Thyroid gland (tissue), 4 donors: ENCODE results near the gene TMEM81. TPM values are rescaled to one million over a fixed set of nuclear protein-coding genes. Genes with fewer than 3 reads are reported as not detected.

Experiments
- DNase-seq, 2 donors: peaks; one replicate each; pipeline ENCODE4 v3.0.0-alpha.2; 2019
- H3K27ac ChIP-seq, 3 donors: fragments of 200-600 bp; sonication (generic); 1 replicate in 2 of 3; 2 replicates in 1 of 3; pipeline ENCODE4 v1.5.1; 2016 to 2019; ENCODE audit warnings: mild to moderate bottlenecking in 1 of 3, moderate library complexity in 1 of 3
- H3K27me3 ChIP-seq: fragments of 200-600 bp; sonication (generic); one replicate; pipeline ENCODE4 v1.5.1; 2019
- H3K36me3 ChIP-seq, 2 donors: fragments of 200-600 bp; sonication (generic); one replicate each; pipeline ENCODE4 v1.5.1; 2016 to 2019
- H3K4me1 ChIP-seq, 2 donors: fragments of 200-600 bp; sonication (generic); one replicate each; pipeline ENCODE4 v1.5.1; 2017 to 2019
- H3K4me3 ChIP-seq, 3 donors: fragments of 200-600 bp; sonication (generic); replicated peaks in 1 of 3; 1 replicate in 2 of 3; 2 replicates in 1 of 3; pipeline ENCODE4 v1.5.1; 2016; ENCODE audit warnings: mild to moderate bottlenecking in 1 of 3
- H3K9me3 ChIP-seq: fragments of 200-600 bp; sonication (generic); one replicate; pipeline ENCODE4 v1.5.1; 2017
- CTCF ChIP-seq, 6 experiments: fragments of 200-600 bp in 3 of 6; fragments of 450-650 bp in 3 of 6; sonication (generic) in 3 of 6; IDR thresholded peaks; one replicate each; pipeline ENCODE4 v1.5.1; 2016 to 2019; ENCODE audit warnings: antibody characterized with exemption in 6 of 6, mild to moderate bottlenecking in 2 of 6, inconsistent platforms in 1 of 6, moderate library complexity in 1 of 6
- POLR2A ChIP-seq, 2 donors: fragments of 450-650 bp; IDR thresholded peaks; one replicate each; pipeline ENCODE4 v1.6.1; 2017; ENCODE audit warnings: antibody characterized with exemption in 2 of 2, mild to moderate bottlenecking in 2 of 2, moderate library complexity in 1 of 2
- WGBS, 2 donors: methylation state at CpG; one replicate each; pipeline ENCODE4 v1.1.5; 2017; 5-methylcytosine and 5-hydroxymethylcytosine counted together
- intact Hi-C: fragments of 100-400 bp; cut with DNase I; formaldehyde crosslinking; loops from one replicate; pipeline ENCODE4 v1.15.1; 2023
- total RNA-seq, 4 donors: library from RNA; depleted of rRNA; stranded (reverse); fragments of >200 nt; gene quantifications; one replicate each; pipeline ENCODE4 v1.2.3, GENCODE V29; 2016

Gene TMEM81
- total RNA-seq, 4 donors from 2014 or later, result 0.59 to 3.9 (median 1.5) TPM

GRCh38 chr1:205077934-205078311 is 6.3 kb downstream of the TMEM81 start:
- intact Hi-C loops, result no loop called here
- Histone ChIP-seq H3K27me3 (no peaks in the 10 kb centered on the region), H3K27ac (no peak overlapping the region), H3K36me3 (no peaks in the 10 kb centered on the region), H3K9me3 (no peaks in the 10 kb centered on the region), H3K4me3 (no peak overlapping the region), H3K4me1 (no peaks in the 10 kb centered on the region)
- DNase-seq, result no peak
- 92 to 94% methylated on average over 1 of the region's 1 CpG for WGBS, 2 donors
- TF ChIP-seq POLR2A (IDR thresholded peaks at IDR 0.05) (no peak), CTCF (IDR thresholded peaks at IDR 0.05) (no peak)

GRCh38 chr1:205077158-205077933 is 6.9 kb downstream of the TMEM81 start:
- no peaks in the 10 kb centered on the region for H3K36me3 ChIP-seq
- no peaks in the 10 kb centered on the region for H3K9me3 ChIP-seq
- no peak overlapping the region for H3K4me3 ChIP-seq
- DNase-seq, result no peak
- H3K27ac ChIP-seq, result no peak overlapping the region
- TF ChIP-seq POLR2A (IDR thresholded peaks at IDR 0.05) (no peak), CTCF (IDR thresholded peaks at IDR 0.05) (no peak)
- H3K4me1 ChIP-seq, result no peaks in the 10 kb centered on the region
- 91 to 95% methylated on average over 6 to 7 of the region's 7 CpGs for WGBS, 2 donors
- no peaks in the 10 kb centered on the region for H3K27me3 ChIP-seq
- intact Hi-C loops, result no loop called here

GRCh38 chr1:205076245-205076761 is 8.0 kb downstream of the TMEM81 start:
- no peak overlapping the region for H3K27ac ChIP-seq
- no peak for DNase-seq
- TF ChIP-seq CTCF (IDR thresholded peaks at IDR 0.05) (no peak), POLR2A (IDR thresholded peaks at IDR 0.05) (no peak)
- intact Hi-C loops, result no loop called here
- H3K27me3 ChIP-seq, result no peaks in the 10 kb centered on the region
- H3K4me3 ChIP-seq, result no peak overlapping the region
- WGBS, 2 donors, result 81 to 90% methylated on average over 4 of the region's 4 CpGs
- H3K36me3 ChIP-seq, result no peaks in the 10 kb centered on the region
- no peaks in the 10 kb centered on the region for H3K4me1 ChIP-seq
- no peaks in the 10 kb centered on the region for H3K9me3 ChIP-seq

GRCh38 chr1:205075642-205076155 is 8.6 kb downstream of the TMEM81 start:
- WGBS, 2 donors, result 61 to 70% methylated on average over 7 of the region's 7 CpGs
- intact Hi-C loops, result no loop called here
- TF ChIP-seq POLR2A (IDR thresholded peaks at IDR 0.05) (no peak), CTCF (IDR thresholded peaks at IDR 0.05) (no peak)
- no peak for DNase-seq
- H3K4me3 ChIP-seq, result no peak overlapping the region
- H3K27ac ChIP-seq, result no peak overlapping the region
- H3K27me3 ChIP-seq, result no peaks in the 10 kb centered on the region
- H3K9me3 ChIP-seq, result no peaks in the 10 kb centered on the region
- H3K4me1 ChIP-seq, result no peaks in the 10 kb centered on the region
- H3K36me3 ChIP-seq, result no peaks in the 10 kb centered on the region

- intact Hi-C loops, result no loop called here
- Histone ChIP-seq H3K4me1 (no peaks in the 10 kb centered on the region), H3K27ac (no peak overlapping the region), H3K27me3 (no peaks in the 10 kb centered on the region), H3K4me3 (no peak overlapping the region), H3K9me3 (no peaks in the 10 kb centered on the region), H3K36me3 (no peaks in the 10 kb centered on the region)
- 91 to 92% methylated on average over 5 to 7 of the region's 7 CpGs for WGBS, 2 donors
- DNase-seq, result no peak
- TF ChIP-seq POLR2A (IDR thresholded peaks at IDR 0.05) (no peak), CTCF (IDR thresholded peaks at IDR 0.05) (no peak)
Measured at GRCh38 chr1:205074513-205074912, 9.7 kb downstream of the TMEM81 start.
